IPS-15b (cell line): ENCODE results near the gene CYP1A2.

ENCODE experiments used
- H3K27me3 ChIP-seq: one replicate; pipeline ENCODE4 v1.6.1; 2013; ENCODE audit warnings: low read length; ENCODE audit not compliant: control insufficient read depth, insufficient read depth
- H3K36me3 ChIP-seq: one replicate; pipeline ENCODE4 v1.6.1; 2013; ENCODE audit warnings: low read length; ENCODE audit not compliant: control insufficient read depth, insufficient read depth
- H3K4me1 ChIP-seq: one replicate; pipeline ENCODE4 v1.6.1; 2013; ENCODE audit warnings: mild to moderate bottlenecking, low read length; ENCODE audit not compliant: control insufficient read depth, insufficient read depth
- H3K4me3 ChIP-seq: one replicate; pipeline ENCODE4 v1.5.1; 2013; ENCODE audit warnings: low read depth, low read length
- H3K9ac ChIP-seq: one replicate; pipeline ENCODE4 v1.6.1; 2013; ENCODE audit warnings: low read depth, mild to moderate bottlenecking, low read length
- H3K9me3 ChIP-seq: one replicate; pipeline ENCODE4 v1.6.1; 2013; ENCODE audit warnings: mild to moderate bottlenecking, low read length; ENCODE audit not compliant: control insufficient read depth, insufficient read depth

CYP1A2 gene

DNA sequence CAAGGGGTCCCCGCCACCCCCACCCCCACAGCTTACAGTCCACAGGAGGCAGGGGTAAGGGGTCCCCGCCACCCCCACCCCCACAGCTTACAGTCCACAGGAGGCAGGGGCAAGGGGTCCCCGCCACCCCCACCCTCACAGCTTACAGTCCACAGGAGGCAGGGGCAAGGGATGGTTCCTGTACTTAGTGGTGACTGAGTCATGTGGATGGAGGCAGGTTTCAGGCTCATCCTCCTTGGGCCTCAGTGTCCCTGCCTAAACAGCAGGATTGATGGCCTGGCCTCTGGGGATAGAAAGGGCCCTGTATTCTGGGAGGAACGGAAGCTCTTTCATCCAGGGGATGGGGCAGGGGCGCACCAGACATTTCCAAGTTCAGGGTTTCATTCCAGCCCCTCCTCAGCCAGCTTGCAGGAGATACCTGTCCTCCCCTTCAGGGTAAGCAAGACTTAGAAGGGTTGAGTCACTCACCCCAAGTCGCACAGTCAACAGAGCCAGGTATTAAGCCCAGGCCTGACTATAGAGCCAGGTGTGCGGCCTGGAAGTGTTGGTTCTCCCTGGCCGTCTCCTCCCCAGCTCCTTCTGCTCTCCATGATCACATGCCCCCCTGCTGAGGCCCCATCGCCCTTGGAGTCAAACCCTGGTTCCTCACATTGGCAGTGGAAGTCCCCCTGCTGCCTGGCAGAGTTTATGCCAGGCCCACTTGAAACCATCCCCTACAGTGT lies 45.8 kb downstream of the CYP1A2 start:
- H3K9ac ChIP-seq: no peak overlapping the region
- H3K4me1 ChIP-seq: no peaks in the 10 kb centered on the region
- H3K27me3 ChIP-seq: peaks cover 23% of the 10 kb centered on the region
- no peaks in the 10 kb centered on the region for H3K9me3 ChIP-seq
- H3K36me3 ChIP-seq: peaks cover 3% of the 10 kb centered on the region
- no peak overlapping the region for H3K4me3 ChIP-seq

DNA sequence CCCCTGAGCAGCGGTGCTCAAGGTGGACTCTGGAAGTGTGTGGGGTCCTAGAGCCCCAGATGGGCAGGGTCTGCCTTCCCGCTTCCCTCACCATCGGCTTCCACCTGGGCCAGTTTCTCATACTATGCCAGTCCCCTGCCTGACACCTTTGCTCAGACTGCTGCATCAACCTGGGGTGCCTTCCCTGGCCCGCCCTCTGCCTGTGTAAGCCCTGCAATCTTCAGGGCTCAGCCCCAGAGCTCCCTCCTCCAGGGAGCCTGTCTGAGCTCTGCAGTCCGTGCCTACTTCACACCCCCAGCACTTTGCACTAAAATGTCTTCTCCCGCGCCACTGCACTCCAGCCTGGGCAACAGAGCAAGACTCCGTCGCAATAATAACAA lies 46.3 kb downstream of the CYP1A2 start:
- Histone ChIP-seq H3K36me3 (peaks cover 3% of the 10 kb centered on the region), H3K9me3 (no peaks in the 10 kb centered on the region), H3K4me3 (no peak overlapping the region), H3K9ac (no peak overlapping the region), H3K27me3 (peaks cover 17% of the 10 kb centered on the region), H3K4me1 (no peaks in the 10 kb centered on the region)

- H3K4me1 ChIP-seq: no peaks in the 10 kb centered on the region
- peaks cover 3% of the 10 kb centered on the region for H3K36me3 ChIP-seq
- H3K9ac ChIP-seq: no peak overlapping the region
- no peaks in the 10 kb centered on the region for H3K9me3 ChIP-seq
- H3K4me3 ChIP-seq: no peak overlapping the region
- H3K27me3 ChIP-seq: peaks cover 8% of the 10 kb centered on the region
These were observed 47.5 kb downstream of the CYP1A2 start for GRCh38 chr15:74795966-74796625.

DNA sequence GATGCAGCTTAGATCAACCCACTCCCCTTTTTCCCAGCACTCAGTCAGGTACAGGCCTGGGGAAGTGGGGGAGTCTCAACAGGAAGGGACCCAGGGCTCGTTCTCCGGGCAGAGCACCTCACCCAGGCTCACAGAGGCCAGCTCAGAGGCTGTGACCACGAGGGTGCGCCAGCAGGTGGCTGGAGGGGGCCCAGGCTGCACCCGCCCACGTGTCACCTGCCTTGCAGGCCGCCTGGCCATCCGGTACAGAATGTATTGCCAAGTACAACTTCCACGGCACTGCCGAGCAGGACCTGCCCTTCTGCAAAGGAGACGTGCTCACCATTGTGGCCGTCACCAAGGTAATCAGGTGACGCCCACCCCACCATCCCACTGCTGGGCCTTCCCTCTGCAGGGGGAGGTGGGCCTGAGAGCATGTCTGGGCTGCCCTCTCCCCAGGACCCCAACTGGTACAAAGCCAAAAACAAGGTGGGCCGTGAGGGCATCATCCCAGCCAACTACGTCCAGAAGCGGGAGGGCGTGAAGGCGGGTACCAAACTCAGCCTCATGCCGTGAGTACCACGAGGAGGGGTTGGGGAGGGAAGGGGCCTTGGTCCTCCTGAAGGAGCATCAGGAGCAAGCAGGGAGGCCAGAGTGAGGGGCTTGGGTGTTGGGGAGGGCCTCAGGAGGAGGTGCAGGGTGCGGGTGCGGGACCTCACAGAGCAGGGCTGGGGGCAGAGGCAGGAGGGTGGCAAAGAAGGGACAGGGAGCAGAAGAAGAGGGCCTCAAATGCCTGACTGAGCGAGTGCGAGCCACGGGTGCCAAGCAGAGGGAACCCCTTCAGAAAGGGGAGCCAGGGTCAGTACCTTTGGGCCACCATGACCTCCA lies 50.0 kb downstream of the CYP1A2 start:
- Histone ChIP-seq H3K4me3 (no peak overlapping the region), H3K36me3 (peaks cover 20% of the 10 kb centered on the region), H3K9ac (no peak overlapping the region), H3K27me3 (no peaks in the 10 kb centered on the region), H3K4me1 (no peaks in the 10 kb centered on the region), H3K9me3 (no peaks in the 10 kb centered on the region)

- no peak overlapping the region for H3K4me3 ChIP-seq
- no peaks in the 10 kb centered on the region for H3K9me3 ChIP-seq
- no peaks in the 10 kb centered on the region for H3K27me3 ChIP-seq
- no peaks in the 10 kb centered on the region for H3K4me1 ChIP-seq
- no peak overlapping the region for H3K9ac ChIP-seq
- peaks cover 20% of the 10 kb centered on the region for H3K36me3 ChIP-seq
These were observed 50.7 kb downstream of the CYP1A2 start for GRCh38 chr15:74799255-74799855.

DNA sequence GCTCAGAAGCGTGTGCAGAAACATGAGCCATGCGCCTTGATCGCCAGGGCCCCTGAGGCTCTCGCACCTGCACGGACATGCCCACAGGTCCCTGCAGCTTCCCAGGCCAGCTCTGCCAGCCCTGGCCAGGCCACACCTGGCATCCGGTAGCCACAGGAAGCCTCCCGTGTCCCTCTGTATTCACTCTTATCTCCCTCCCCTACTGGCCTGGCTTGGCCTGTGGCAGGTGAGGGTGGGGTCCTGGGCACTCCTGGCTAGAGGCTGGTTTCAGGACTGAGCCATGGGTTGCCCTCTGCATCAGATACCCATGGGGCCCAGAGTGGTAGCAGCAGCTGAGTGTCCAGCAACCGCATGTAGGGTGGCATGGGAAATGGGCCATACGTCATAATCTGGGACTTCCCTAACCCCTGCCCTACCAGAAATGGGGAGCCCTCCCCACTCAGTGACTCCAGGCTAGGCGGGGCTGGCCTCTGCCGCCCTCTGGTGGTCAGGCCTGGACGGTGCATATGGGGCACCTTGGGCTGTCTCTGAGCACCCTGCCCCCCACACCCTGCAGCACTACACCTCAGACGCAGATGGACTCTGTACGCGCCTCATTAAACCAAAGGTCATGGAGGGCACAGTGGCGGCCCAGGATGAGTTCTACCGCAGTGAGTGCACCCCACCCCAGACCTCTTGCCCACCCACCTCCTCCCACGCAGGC lies 51.4 kb downstream of the CYP1A2 start:
- H3K4me1 ChIP-seq: no peaks in the 10 kb centered on the region
- H3K9ac ChIP-seq: peak overlapping the region; percentile 3
- no peaks in the 10 kb centered on the region for H3K27me3 ChIP-seq
- H3K4me3 ChIP-seq: no peak overlapping the region
- peaks cover 20% of the 10 kb centered on the region for H3K36me3 ChIP-seq
- no peaks in the 10 kb centered on the region for H3K9me3 ChIP-seq

DNA sequence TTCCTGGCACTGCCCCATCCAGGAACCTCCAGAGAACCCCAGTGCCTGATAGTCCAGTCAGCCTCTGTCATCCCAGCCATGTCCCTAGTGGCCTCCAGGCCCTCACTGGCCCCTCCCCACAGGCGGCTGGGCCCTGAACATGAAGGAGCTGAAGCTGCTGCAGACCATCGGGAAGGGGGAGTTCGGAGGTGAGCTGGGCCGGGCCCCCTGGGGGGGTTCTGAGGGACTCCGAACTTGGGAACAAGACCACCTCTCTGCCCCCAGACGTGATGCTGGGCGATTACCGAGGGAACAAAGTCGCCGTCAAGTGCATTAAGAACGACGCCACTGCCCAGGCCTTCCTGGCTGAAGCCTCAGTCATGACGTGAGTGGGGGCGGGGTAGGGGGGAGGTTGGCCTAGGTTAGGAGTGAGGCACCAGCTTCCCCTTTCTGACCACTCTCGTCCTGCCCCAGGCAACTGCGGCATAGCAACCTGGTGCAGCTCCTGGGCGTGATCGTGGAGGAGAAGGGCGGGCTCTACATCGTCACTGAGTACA lies 52.0 kb downstream of the CYP1A2 start:
- Histone ChIP-seq H3K27me3 (no peaks in the 10 kb centered on the region), H3K4me3 (no peak overlapping the region), H3K36me3 (peaks cover 20% of the 10 kb centered on the region), H3K9ac (peak overlapping the region; percentile 54), H3K9me3 (no peaks in the 10 kb centered on the region), H3K4me1 (no peaks in the 10 kb centered on the region)

DNA sequence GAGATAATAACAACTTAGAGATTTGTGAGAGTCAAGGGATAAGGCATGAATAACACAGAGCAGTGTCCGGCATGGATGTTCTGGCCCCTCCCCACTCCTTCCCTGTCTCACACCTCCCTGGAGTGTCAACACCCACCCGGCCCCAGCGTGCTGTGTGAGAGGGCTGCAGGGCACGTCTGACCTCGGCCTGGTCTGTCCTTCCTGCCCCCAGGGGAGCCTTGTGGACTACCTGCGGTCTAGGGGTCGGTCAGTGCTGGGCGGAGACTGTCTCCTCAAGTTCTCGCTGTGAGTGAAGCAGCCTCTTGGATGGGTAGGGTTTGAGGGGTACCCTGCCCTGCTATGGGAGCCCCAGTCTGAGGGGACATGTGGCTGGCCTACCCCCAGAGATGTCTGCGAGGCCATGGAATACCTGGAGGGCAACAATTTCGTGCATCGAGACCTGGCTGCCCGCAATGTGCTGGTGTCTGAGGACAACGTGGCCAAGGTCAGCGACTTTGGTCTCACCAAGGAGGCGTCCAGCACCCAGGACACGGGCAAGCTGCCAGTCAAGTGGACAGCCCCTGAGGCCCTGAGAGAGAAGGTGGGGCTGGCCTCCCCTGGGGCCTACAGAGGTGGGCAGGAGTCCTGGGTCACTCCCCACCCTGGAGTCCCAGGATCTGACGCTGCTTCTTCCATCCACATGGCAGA lies 52.8 kb downstream of the CYP1A2 start:
- peaks cover 20% of the 10 kb centered on the region for H3K36me3 ChIP-seq
- no peak overlapping the region for H3K9ac ChIP-seq
- H3K4me1 ChIP-seq: no peaks in the 10 kb centered on the region
- H3K4me3 ChIP-seq: no peak overlapping the region
- H3K9me3 ChIP-seq: no peaks in the 10 kb centered on the region
- no peaks in the 10 kb centered on the region for H3K27me3 ChIP-seq

DNA sequence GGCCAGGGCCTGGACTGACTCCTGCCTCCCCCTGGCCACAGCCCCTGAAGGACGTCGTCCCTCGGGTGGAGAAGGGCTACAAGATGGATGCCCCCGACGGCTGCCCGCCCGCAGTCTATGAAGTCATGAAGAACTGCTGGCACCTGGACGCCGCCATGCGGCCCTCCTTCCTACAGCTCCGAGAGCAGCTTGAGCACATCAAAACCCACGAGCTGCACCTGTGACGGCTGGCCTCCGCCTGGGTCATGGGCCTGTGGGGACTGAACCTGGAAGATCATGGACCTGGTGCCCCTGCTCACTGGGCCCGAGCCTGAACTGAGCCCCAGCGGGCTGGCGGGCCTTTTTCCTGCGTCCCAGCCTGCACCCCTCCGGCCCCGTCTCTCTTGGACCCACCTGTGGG lies 53.6 kb downstream of the CYP1A2 start:
- Histone ChIP-seq H3K36me3 (peaks cover 20% of the 10 kb centered on the region), H3K4me1 (no peaks in the 10 kb centered on the region), H3K9ac (no peak overlapping the region), H3K4me3 (no peak overlapping the region), H3K27me3 (no peaks in the 10 kb centered on the region), H3K9me3 (no peaks in the 10 kb centered on the region)

- Histone ChIP-seq H3K4me1 (no peaks in the 10 kb centered on the region), H3K4me3 (no peak overlapping the region), H3K27me3 (no peaks in the 10 kb centered on the region), H3K9me3 (no peaks in the 10 kb centered on the region), H3K36me3 (peaks cover 20% of the 10 kb centered on the region), H3K9ac (no peak overlapping the region)
These were observed 54.3 kb downstream of the CYP1A2 start for GRCh38 chr15:74802862-74803447.
